Spleen (tissue), 11 donors: ENCODE measurements around the gene CELA2B. TPM values are rescaled to one million over a fixed set of nuclear protein-coding genes. Genes with fewer than 3 reads are reported as not detected.

Source experiments
- DNase-seq: peaks from one replicate; pipeline ENCODE4 v3.0.0-alpha.2; 2020
- H3K27ac ChIP-seq, 8 donors: fragments of 200-600 bp; sonication (generic) in 7 of 8; 1 replicate in 4 of 8; 2 replicates in 4 of 8; pipeline versions ENCODE4 v1.5.0 to v1.8.0; 2016 to 2021; ENCODE audit warnings: inconsistent platforms in 4 of 8, mild to moderate bottlenecking in 4 of 8, moderate library complexity in 1 of 8
- H3K27me3 ChIP-seq, 7 donors: fragments of 200-600 bp; sonication (generic) in 6 of 7; replicated peaks in 1 of 7; 1 replicate in 4 of 7; 2 replicates in 3 of 7; pipeline versions ENCODE4 v1.5.0 to v1.8.0; 2016 to 2021; ENCODE audit warnings: inconsistent platforms in 3 of 7, mild to moderate bottlenecking in 1 of 7
- H3K36me3 ChIP-seq, 6 donors: fragments of 200-600 bp; sonication (generic) in 5 of 6; 1 replicate in 4 of 6; 2 replicates in 2 of 6; pipeline versions ENCODE4 v1.5.0 to v1.8.0; 2016 to 2021; ENCODE audit warnings: inconsistent platforms in 2 of 6
- H3K4me1 ChIP-seq, 6 donors: fragments of 200-600 bp; sonication (generic) in 5 of 6; 1 replicate in 3 of 6; 2 replicates in 3 of 6; pipeline versions ENCODE4 v1.5.0 to v1.8.0; 2016 to 2021; ENCODE audit warnings: inconsistent platforms in 3 of 6
- H3K4me3 ChIP-seq, 8 donors: fragments of 200-600 bp; sonication (generic) in 7 of 8; 1 replicate in 4 of 8; 2 replicates in 4 of 8; pipeline versions ENCODE4 v1.5.0 to v1.8.0; 2016 to 2021; ENCODE audit warnings: inconsistent platforms in 4 of 8, mild to moderate bottlenecking in 4 of 8, moderate library complexity in 2 of 8
- H3K9me3 ChIP-seq, 8 donors: fragments of 200-600 bp; sonication (generic) in 7 of 8; 1 replicate in 4 of 8; 2 replicates in 4 of 8; pipeline versions ENCODE4 v1.5.0 to v1.8.0; 2016 to 2021; ENCODE audit warnings: inconsistent platforms in 4 of 8
- POLR2A ChIP-seq, 3 donors: fragments of 450-650 bp; IDR thresholded peaks; one replicate each; pipeline ENCODE4 v1.5.1; 2017; ENCODE audit warnings: antibody characterized with exemption in 3 of 3, mild to moderate bottlenecking in 1 of 3
- POLR2AphosphoS5 ChIP-seq, 3 donors: sonication (generic); formaldehyde crosslinking; IDR thresholded peaks; one replicate each; pipeline ENCODE4 v1.5.1; 2017; ENCODE audit warnings: antibody characterized with exemption in 3 of 3
- WGBS, 5 donors: extraction: QIAGEN DNeasy Blood & Tissue Kit in 3 of 5; methylation state at CpG; one replicate each; pipeline versions ENCODE4 v1.1.5 to v1.1.7; 2013 to 2018; 5-methylcytosine and 5-hydroxymethylcytosine counted together
- intact Hi-C: fragments of 100-400 bp; cut with DNase I; formaldehyde crosslinking; loops from one replicate; pipeline ENCODE4 v1.15.0; 2023; ENCODE audit warnings: low total_unique reads
- polyA plus RNA-seq, 3 donors: library from polyadenylated mRNA; stranded (reverse); fragments of 200-250 nt; gene quantifications; one replicate each; pipeline ENCODE4 v1.2.1, GENCODE V29; 2013
- total RNA-seq, 7 donors: library from RNA; depleted of rRNA in 3 of 7; stranded (reverse); fragments of >200 nt in 3 of 7; fragmentation: NEBNext Ultra II Directional in 4 of 7; extraction: Animal tissue kit (Norgen Biotek cat#: 25700) in 4 of 7; gene quantifications; one replicate each; pipeline versions ENCODE4 v1.1.0 to v1.2.1, GENCODE V29; 2016 to 2021
- TF ChIP-seq, protein P1 (sequence below), 11 experiments: fragments of 200-600 bp in 7 of 11; fragments of 450-650 bp in 4 of 11; sonication (generic) in 4 of 11; IDR thresholded peaks in 8 of 11; conservative IDR thresholded peaks in 3 of 11; 1 replicate in 7 of 11; 2 replicates in 4 of 11; pipeline versions ENCODE4 v1.4.0 to v1.8.0; 2016 to 2021; ENCODE audit warnings: antibody characterized with exemption in 11 of 11, inconsistent platforms in 4 of 11, mild to moderate bottlenecking in 1 of 11
- donor health status: healthy with polysubstance abuse.
- donor health status: DM: no; HTN: no; CAD: no; lungs with moderate emphysema.
- donor health status: DM: no; HTN: no; CAD: no.
- donor health status: Bipolar disorder and iron deficiency.
- donor health status: healthy.
- donor health status: DM: no; HTN: no; CAD: no.
- donor health status: DM: yes; HTN: yes; CAD: no.

CELA2B gene
- total and polyA plus RNA-seq, 10 donors: 0.14 TPM; not detected in 9

DNA sequence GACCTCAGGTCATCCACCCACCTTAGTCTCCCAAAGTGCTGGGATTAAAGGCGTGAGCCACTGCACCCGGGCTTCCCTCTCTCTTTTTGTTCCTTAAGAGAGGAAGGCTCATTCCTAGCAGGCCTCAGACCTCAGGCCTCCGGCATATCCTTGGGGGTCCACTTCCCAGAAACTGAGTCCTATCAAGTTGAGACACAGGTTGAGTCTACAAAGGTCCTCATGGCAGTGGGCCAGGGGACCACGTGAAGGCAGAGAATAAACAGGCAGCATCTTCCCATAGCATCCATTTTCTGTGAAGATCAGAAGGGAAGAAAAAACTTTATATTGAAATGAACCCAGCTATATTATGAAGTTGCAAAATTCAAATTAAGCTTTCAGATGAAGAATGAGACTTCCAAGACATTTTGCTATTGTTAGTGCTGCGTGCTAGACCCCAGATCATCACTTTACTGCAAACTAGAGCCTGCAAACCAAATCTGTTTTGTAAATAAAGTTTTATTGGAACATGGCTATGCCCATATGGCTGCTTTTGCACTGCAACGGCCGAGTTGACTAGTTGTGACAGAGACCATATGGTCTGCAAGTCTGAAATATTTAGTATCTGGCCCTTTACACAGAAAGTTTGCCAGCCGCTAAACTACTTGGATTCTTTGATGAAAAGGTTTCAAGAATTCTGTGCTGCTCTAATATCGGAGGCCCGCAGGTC is 22.9 kb upstream of the CELA2B start:
- WGBS, 5 donors: 78 to 92% (median 89%) methylated on average over 10 of the region's 10 CpGs
- H3K4me3 ChIP-seq: no peak overlapping the region
- H3K4me1 ChIP-seq: no peaks in the 10 kb centered on the region
- no peak for TF ChIP-seq POLR2AphosphoS5 (IDR thresholded peaks at IDR 0.05)
- no peak for TF ChIP-seq POLR2A (IDR thresholded peaks at IDR 0.05)
- TF ChIP-seq, protein P1, sequence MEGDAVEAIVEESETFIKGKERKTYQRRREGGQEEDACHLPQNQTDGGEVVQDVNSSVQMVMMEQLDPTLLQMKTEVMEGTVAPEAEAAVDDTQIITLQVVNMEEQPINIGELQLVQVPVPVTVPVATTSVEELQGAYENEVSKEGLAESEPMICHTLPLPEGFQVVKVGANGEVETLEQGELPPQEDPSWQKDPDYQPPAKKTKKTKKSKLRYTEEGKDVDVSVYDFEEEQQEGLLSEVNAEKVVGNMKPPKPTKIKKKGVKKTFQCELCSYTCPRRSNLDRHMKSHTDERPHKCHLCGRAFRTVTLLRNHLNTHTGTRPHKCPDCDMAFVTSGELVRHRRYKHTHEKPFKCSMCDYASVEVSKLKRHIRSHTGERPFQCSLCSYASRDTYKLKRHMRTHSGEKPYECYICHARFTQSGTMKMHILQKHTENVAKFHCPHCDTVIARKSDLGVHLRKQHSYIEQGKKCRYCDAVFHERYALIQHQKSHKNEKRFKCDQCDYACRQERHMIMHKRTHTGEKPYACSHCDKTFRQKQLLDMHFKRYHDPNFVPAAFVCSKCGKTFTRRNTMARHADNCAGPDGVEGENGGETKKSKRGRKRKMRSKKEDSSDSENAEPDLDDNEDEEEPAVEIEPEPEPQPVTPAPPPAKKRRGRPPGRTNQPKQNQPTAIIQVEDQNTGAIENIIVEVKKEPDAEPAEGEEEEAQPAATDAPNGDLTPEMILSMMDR (IDR thresholded peaks at IDR 0.05 in 8 of 11, conservative IDR thresholded peaks at IDR 0.05 in 3 of 11): no peak
- H3K36me3 ChIP-seq: no peaks in the 10 kb centered on the region
- H3K9me3 ChIP-seq: no peaks in the 10 kb centered on the region
- H3K27me3 ChIP-seq: no peaks in the 10 kb centered on the region
- no peak for DNase-seq
- intact Hi-C loops: no loop called here
- H3K27ac ChIP-seq: no peak overlapping the region

DNA sequence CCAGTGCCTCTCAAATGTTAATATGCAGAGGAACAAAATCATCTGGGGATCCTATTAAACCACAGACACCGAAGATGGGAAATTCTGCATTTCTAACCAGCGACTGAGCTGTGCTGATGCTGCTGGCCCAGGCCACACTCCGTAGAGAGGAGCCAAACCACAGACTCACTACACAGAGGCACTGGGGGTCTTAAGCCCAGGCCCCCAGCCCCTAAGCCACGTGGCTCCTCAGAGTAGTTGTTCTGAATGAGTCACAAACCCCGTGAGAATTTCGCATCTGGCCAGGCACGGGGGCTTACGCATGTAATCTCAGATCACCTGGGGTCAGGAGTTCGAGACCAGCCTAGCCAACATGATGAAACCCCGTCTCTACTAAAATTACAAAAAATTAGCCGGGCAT is 22.2 kb upstream of the CELA2B start:
- H3K9me3 ChIP-seq: no peaks in the 10 kb centered on the region
- no peak overlapping the region for H3K27ac ChIP-seq
- no peaks in the 10 kb centered on the region for H3K4me1 ChIP-seq
- 79 to 87% (median 81%) methylated on average over 10 to 11 of the region's 11 CpGs for WGBS, 5 donors
- DNase-seq: no peak
- TF ChIP-seq POLR2AphosphoS5 (IDR thresholded peaks at IDR 0.05) (no peak), POLR2A (IDR thresholded peaks at IDR 0.05) (no peak)
- no peaks in the 10 kb centered on the region for H3K27me3 ChIP-seq
- no peaks in the 10 kb centered on the region for H3K36me3 ChIP-seq
- intact Hi-C loops: no loop called here
- H3K4me3 ChIP-seq: no peak overlapping the region

DNA sequence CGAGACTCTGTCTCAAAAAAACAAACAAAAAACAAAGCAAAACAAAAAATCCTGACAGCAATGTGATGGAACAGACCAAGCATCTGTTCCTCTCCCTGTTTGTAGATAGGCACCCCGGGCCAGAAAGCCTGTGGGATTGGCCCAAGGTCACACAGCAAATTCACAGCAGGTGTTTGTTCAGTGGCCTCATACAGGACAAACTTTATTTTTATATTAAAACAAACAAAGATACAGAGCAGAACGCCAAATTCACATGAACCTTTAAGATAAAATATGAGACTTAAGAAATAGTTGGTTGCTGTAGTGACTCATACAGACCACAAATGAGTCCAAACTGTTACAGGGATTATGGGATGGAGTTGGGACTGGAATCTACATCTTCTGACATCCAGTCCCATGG is 21.6 kb upstream of the CELA2B start:
- H3K36me3 ChIP-seq: no peaks in the 10 kb centered on the region
- H3K4me3 ChIP-seq: no peak overlapping the region
- DNase-seq: no peak
- 71 to 88% (median 84%) methylated on average over 3 of the region's 3 CpGs for WGBS, 5 donors
- H3K27ac ChIP-seq: no peak overlapping the region
- intact Hi-C loops: no loop called here
- H3K4me1 ChIP-seq: no peaks in the 10 kb centered on the region
- no peaks in the 10 kb centered on the region for H3K27me3 ChIP-seq
- H3K9me3 ChIP-seq: no peaks in the 10 kb centered on the region
- TF ChIP-seq POLR2AphosphoS5 (IDR thresholded peaks at IDR 0.05): no peak
- TF ChIP-seq, protein P1 (IDR thresholded peaks at IDR 0.05 in 8 of 11, conservative IDR thresholded peaks at IDR 0.05 in 3 of 11): no peak
- TF ChIP-seq POLR2A (IDR thresholded peaks at IDR 0.05): no peak

DNA sequence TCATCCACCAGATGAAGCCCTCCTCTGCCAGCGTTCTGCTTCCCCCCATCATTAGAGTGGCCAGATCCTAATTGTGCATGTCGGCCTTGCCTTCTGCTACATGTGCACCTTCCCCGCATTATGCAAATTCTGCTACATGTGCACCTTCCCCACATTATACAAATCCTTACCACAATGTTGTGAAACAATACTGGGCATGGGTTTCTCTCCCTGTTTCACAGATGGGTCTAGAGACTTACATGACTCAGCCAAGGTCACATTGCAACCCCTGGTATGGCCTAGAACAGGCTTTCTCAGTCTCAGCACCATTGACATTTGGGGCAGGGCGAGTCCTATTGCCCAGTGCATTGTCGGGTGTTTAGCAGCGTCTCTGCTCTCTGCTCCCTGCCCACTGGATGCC is 20.4 kb upstream of the CELA2B start:
- Histone ChIP-seq H3K4me1 (no peaks in the 10 kb centered on the region), H3K27me3 (no peaks in the 10 kb centered on the region), H3K36me3 (no peaks in the 10 kb centered on the region), H3K27ac (no peak overlapping the region), H3K4me3 (no peak overlapping the region), H3K9me3 (no peaks in the 10 kb centered on the region)
- WGBS, 5 donors: 61 to 85% (median 68%) methylated on average over 4 to 6 of the region's 6 CpGs
- no peak for DNase-seq
- TF ChIP-seq, protein P1 (IDR thresholded peaks at IDR 0.05 in 8 of 11, conservative IDR thresholded peaks at IDR 0.05 in 3 of 11): no peak
- no peak for TF ChIP-seq POLR2A (IDR thresholded peaks at IDR 0.05)
- no peak for TF ChIP-seq POLR2AphosphoS5 (IDR thresholded peaks at IDR 0.05)
- intact Hi-C loops: no loop called here
